Neural progenitor cell (in vitro differentiated cells): Measurements from ENCODE around the gene CCT6B.

Experiments used
- CTCF ChIP-seq: fragments of 200-600 bp; sonication (generic); IDR thresholded peaks from 2 replicates; pipeline ENCODE4 v1.5.1; 2017; ENCODE audit warnings: antibody characterized with exemption, mild to moderate bottlenecking
- EZH2 ChIP-seq: fragments of 200-600 bp; sonication (generic); IDR thresholded peaks from 2 replicates; pipeline ENCODE4 v1.6.1; 2017; ENCODE audit warnings: antibody characterized with exemption, mild to moderate bottlenecking, moderate library complexity
- EZH2phosphoT487 ChIP-seq: fragments of 200-600 bp; sonication (generic); IDR thresholded peaks from 2 replicates; pipeline ENCODE4 v1.6.1; 2017; ENCODE audit warnings: antibody characterized with exemption

GRCh38 chr17:34899643-34900291 lies 61.5 kb downstream of the CCT6B start:
- no peak for TF ChIP-seq CTCF
- TF ChIP-seq EZH2phosphoT487, result no peak
- TF ChIP-seq EZH2, result no peak
